Liver (tissue), 9 donors: ENCODE results near the gene TRAK2. TPM values are rescaled to one million over a fixed set of nuclear protein-coding genes. Genes with fewer than 3 reads are reported as not detected.
A peak's percentile ranks its signal among the peaks of the same experiment; 100 is the strongest.

Source experiments
- DNase-seq: peaks from one replicate; pipeline ENCODE4 v3.0.0-alpha.2; 2017; ENCODE audit warnings: low spot score
- H3K27ac ChIP-seq, 2 donors: one replicate each; pipeline ENCODE4 v1.7.0; 2013; ENCODE audit warnings: inconsistent platforms in 2 of 2, low read length in 2 of 2, control low read depth in 1 of 2, low read depth in 1 of 2, mild to moderate bottlenecking in 1 of 2
- H3K27me3 ChIP-seq, 4 donors: one replicate each; pipeline versions ENCODE4 v1.6.1 to v1.7.0; 2013; ENCODE audit warnings: low read length in 3 of 4, inconsistent platforms in 1 of 4, mild to moderate bottlenecking in 1 of 4, moderate library complexity in 1 of 4; ENCODE audit not compliant: control insufficient read depth in 4 of 4, insufficient read depth in 4 of 4
- H3K36me3 ChIP-seq, 4 donors: one replicate each; pipeline versions ENCODE4 v1.6.1 to v1.7.0; 2013; ENCODE audit warnings: low read length in 3 of 4, mild to moderate bottlenecking in 3 of 4, low read depth in 1 of 4, moderate library complexity in 1 of 4; ENCODE audit not compliant: control insufficient read depth in 4 of 4, insufficient read depth in 3 of 4
- H3K4me1 ChIP-seq, 4 donors: one replicate each; pipeline versions ENCODE4 v1.6.1 to v1.7.0; 2013; ENCODE audit warnings: low read length in 3 of 4, mild to moderate bottlenecking in 3 of 4, moderate library complexity in 1 of 4; ENCODE audit not compliant: control insufficient read depth in 4 of 4, insufficient read depth in 4 of 4
- H3K4me3 ChIP-seq, 3 donors: one replicate each; pipeline versions ENCODE4 v1.6.1 to v1.7.0; 2013; ENCODE audit warnings: low read length in 3 of 3, control low read depth in 1 of 3, low read depth in 1 of 3, mild to moderate bottlenecking in 1 of 3
- H3K9ac ChIP-seq, 2 donors: one replicate each; pipeline ENCODE4 v1.7.0; 2013; ENCODE audit warnings: low read length in 2 of 2, mild to moderate bottlenecking in 2 of 2, moderate library complexity in 2 of 2, control low read depth in 1 of 2, low read depth in 1 of 2
- H3K9me3 ChIP-seq, 4 donors: one replicate each; pipeline versions ENCODE4 v1.6.1 to v1.7.0; 2013; ENCODE audit warnings: low read length in 3 of 4; ENCODE audit not compliant: control insufficient read depth in 4 of 4
- EGR1 ChIP-seq, 2 donors: IDR thresholded peaks; 2 replicates each; pipeline ENCODE4 v1.6.1; 2016 to 2018; ENCODE audit warnings: antibody characterized with exemption in 2 of 2, low read depth in 2 of 2
- FOXA2 ChIP-seq: IDR thresholded peaks from 2 replicates; pipeline ENCODE4 v1.6.1; 2016; ENCODE audit warnings: antibody characterized with exemption
- GABPA ChIP-seq, 2 donors: IDR thresholded peaks in 1 of 2; conservative IDR thresholded peaks in 1 of 2; 2 replicates each; pipeline ENCODE4 v1.6.1; 2016; ENCODE audit warnings: antibody characterized with exemption in 2 of 2, mild to moderate bottlenecking in 1 of 2, moderate library complexity in 1 of 2
- HNF4A ChIP-seq, 2 donors: conservative IDR thresholded peaks; 2 replicates each; pipeline ENCODE4 v1.6.1; 2016; ENCODE audit warnings: antibody characterized with exemption in 2 of 2, mild to moderate bottlenecking in 2 of 2
- HNF4G ChIP-seq: IDR thresholded peaks from 2 replicates; pipeline ENCODE4 v1.6.1; 2016; ENCODE audit warnings: antibody characterized with exemption
- JUND ChIP-seq, 2 donors: IDR thresholded peaks; 2 replicates each; pipeline ENCODE4 v1.6.1; 2016; ENCODE audit warnings: antibody characterized with exemption in 2 of 2
- NR2F2 ChIP-seq: IDR thresholded peaks from 2 replicates; pipeline ENCODE4 v1.6.1; 2016; ENCODE audit warnings: antibody characterized with exemption
- RAD21 ChIP-seq, 2 donors: IDR thresholded peaks; 2 replicates each; pipeline ENCODE4 v1.6.1; 2016; ENCODE audit warnings: antibody characterized with exemption in 2 of 2, mild to moderate bottlenecking in 2 of 2
- RXRA ChIP-seq, 2 donors: IDR thresholded peaks; 2 replicates each; pipeline ENCODE4 v1.6.1; 2017 to 2018; ENCODE audit warnings: antibody characterized with exemption in 2 of 2, mild to moderate bottlenecking in 1 of 2
- SP1 ChIP-seq: IDR thresholded peaks from 2 replicates; pipeline ENCODE4 v1.6.1; 2018; ENCODE audit warnings: antibody characterized with exemption, mild to moderate bottlenecking
- TAF1 ChIP-seq: conservative IDR thresholded peaks from 2 replicates; pipeline ENCODE4 v1.6.1; 2016; ENCODE audit warnings: antibody characterized with exemption, mild to moderate bottlenecking
- YY1 ChIP-seq: IDR thresholded peaks from 2 replicates; pipeline ENCODE4 v1.6.1; 2016; ENCODE audit warnings: antibody characterized with exemption, mild to moderate bottlenecking
- WGBS: extraction: QIAGEN DNeasy Blood & Tissue Kit; methylation state at CpG from one replicate; pipeline ENCODE4 v1.1.7; 2013; 5-methylcytosine and 5-hydroxymethylcytosine counted together
- polyA plus RNA-seq, 2 donors: library from polyadenylated mRNA; stranded (reverse) in 1 of 2; unstranded in 1 of 2; fragments of 200-250 nt in 1 of 2; fragments of >200 nt in 1 of 2; fragmentation: Nextera tagmentation in 1 of 2; extraction: Ambion mirVana in 1 of 2; gene quantifications; one replicate each; pipeline versions ENCODE4 v1.2.1 to v1.2.3, GENCODE V29; 2013 to 2015
- total RNA-seq, 2 donors: library from RNA; depleted of rRNA; stranded (reverse); fragments of >200 nt; gene quantifications; one replicate each; pipeline ENCODE4 v1.2.3, GENCODE V29; 2014
- TF ChIP-seq, protein P1 (sequence below): fragments of 150-350 bp; IDR thresholded peaks from 2 replicates; pipeline ENCODE4 v1.5.1; 2017; ENCODE audit warnings: improper control_type of control experiment, low read depth, low read length; ENCODE audit not compliant: missing input control
- TF ChIP-seq, protein P2 (sequence below): IDR thresholded peaks from 2 replicates; pipeline ENCODE4 v1.6.1; 2016; ENCODE audit warnings: antibody characterized with exemption
- donor health status: healthy.
- donor health status: healthy.
- donor health status: healthy.
- donor health status: healthy.
- donor health status: healthy.

TRAK2 gene
- total and polyA plus RNA-seq, 4 donors = 6.1 to 207 (median 12.4) TPM

DNA sequence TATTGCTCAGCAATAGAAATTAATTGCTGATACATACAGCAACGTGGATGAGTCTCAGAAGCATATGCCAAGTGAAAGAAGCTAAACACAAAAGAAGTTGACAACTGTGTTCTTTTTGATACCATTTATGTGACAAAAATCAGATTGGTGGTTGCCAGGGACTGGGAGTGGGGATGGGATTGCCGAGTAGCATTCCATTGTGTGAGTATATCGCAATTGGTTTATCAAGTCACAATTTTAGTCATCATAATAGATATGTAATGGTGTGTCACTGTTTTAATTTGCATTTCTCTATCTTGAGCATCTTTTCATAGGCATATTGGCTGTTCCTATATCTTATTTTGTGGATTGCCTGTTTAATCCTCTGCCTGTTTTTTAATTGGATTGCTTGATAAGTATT, 21.2 kb upstream of the TRAK2 start:
- DNase-seq = no peak
- Histone ChIP-seq H3K4me3 (no peak overlapping the region), H3K9ac (no peak overlapping the region), H3K27ac (no peak overlapping the region), H3K9me3 (no peaks in the 10 kb centered on the region), H3K4me1 (no peaks in the 10 kb centered on the region), H3K27me3 (no peaks in the 10 kb centered on the region), H3K36me3 (peaks cover 3 to 73% (median 44%) of the 10 kb centered on the region in 4 donors)
- no peak for TF ChIP-seq SP1
- TF ChIP-seq GABPA (IDR thresholded peaks at IDR 0.05 in 1 of 2, conservative IDR thresholded peaks at IDR 0.05 in 1 of 2) = no peak
- TF ChIP-seq, protein P1, sequence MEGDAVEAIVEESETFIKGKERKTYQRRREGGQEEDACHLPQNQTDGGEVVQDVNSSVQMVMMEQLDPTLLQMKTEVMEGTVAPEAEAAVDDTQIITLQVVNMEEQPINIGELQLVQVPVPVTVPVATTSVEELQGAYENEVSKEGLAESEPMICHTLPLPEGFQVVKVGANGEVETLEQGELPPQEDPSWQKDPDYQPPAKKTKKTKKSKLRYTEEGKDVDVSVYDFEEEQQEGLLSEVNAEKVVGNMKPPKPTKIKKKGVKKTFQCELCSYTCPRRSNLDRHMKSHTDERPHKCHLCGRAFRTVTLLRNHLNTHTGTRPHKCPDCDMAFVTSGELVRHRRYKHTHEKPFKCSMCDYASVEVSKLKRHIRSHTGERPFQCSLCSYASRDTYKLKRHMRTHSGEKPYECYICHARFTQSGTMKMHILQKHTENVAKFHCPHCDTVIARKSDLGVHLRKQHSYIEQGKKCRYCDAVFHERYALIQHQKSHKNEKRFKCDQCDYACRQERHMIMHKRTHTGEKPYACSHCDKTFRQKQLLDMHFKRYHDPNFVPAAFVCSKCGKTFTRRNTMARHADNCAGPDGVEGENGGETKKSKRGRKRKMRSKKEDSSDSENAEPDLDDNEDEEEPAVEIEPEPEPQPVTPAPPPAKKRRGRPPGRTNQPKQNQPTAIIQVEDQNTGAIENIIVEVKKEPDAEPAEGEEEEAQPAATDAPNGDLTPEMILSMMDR = no peak
- TF ChIP-seq NR2F2 = no peak
- no peak for TF ChIP-seq YY1
- TF ChIP-seq HNF4G = no peak
- TF ChIP-seq JUND (IDR thresholded peaks at IDR 0.05) = no peak
- TF ChIP-seq, protein P2, sequence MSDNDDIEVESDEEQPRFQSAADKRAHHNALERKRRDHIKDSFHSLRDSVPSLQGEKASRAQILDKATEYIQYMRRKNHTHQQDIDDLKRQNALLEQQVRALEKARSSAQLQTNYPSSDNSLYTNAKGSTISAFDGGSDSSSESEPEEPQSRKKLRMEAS = no peak
- TF ChIP-seq HNF4A (conservative IDR thresholded peaks at IDR 0.05) = no peak
- TF ChIP-seq TAF1 = no peak
- TF ChIP-seq RXRA (IDR thresholded peaks at IDR 0.05) = no peak
- no peak for TF ChIP-seq FOXA2
- 93% methylated on average over 3 of the region's 3 CpGs for WGBS

DNA sequence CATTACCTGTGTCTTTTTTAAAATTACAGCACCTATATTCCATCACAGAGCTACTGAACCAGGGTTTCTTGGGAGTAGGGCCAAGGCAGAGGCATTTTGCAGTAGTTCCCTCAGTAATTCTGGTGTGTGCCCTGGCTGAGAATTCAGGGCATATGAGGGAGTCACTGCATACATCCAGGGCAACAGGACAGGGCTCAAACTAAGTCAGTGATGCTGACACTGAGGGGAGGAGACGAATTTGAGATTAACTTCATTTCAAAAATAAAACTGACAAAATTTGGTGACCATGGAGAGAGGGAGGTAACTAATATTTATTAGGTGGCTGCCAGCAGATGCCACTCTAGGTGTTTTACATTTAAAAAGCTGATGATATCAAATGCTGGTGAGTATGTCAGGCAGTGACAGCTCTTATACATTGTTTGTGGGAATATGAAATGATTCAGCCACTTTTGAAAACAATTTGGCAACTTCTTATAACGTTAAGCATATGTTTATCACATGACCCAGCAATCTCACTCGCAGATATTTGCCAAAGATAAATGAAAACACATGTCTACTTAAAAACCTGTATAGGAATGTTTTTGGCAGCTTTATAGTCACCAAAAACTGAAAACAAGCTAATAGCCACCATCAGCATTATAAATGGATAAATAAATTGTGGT, 20.6 kb upstream of the TRAK2 start:
- H3K27ac ChIP-seq = no peak overlapping the region
- DNase-seq = no peak
- WGBS = 86% methylated on average over 3 of the region's 3 CpGs
- no peak overlapping the region for H3K9ac ChIP-seq
- H3K4me1 ChIP-seq = no peaks in the 10 kb centered on the region
- no peak for TF ChIP-seq NR2F2
- no peak for TF ChIP-seq GABPA (IDR thresholded peaks at IDR 0.05 in 1 of 2, conservative IDR thresholded peaks at IDR 0.05 in 1 of 2)
- H3K36me3 ChIP-seq = peaks cover 3 to 78% (median 48%) of the 10 kb centered on the region in 4 donors
- H3K27me3 ChIP-seq = no peaks in the 10 kb centered on the region
- H3K9me3 ChIP-seq = no peaks in the 10 kb centered on the region
- no peak overlapping the region for H3K4me3 ChIP-seq

DNA sequence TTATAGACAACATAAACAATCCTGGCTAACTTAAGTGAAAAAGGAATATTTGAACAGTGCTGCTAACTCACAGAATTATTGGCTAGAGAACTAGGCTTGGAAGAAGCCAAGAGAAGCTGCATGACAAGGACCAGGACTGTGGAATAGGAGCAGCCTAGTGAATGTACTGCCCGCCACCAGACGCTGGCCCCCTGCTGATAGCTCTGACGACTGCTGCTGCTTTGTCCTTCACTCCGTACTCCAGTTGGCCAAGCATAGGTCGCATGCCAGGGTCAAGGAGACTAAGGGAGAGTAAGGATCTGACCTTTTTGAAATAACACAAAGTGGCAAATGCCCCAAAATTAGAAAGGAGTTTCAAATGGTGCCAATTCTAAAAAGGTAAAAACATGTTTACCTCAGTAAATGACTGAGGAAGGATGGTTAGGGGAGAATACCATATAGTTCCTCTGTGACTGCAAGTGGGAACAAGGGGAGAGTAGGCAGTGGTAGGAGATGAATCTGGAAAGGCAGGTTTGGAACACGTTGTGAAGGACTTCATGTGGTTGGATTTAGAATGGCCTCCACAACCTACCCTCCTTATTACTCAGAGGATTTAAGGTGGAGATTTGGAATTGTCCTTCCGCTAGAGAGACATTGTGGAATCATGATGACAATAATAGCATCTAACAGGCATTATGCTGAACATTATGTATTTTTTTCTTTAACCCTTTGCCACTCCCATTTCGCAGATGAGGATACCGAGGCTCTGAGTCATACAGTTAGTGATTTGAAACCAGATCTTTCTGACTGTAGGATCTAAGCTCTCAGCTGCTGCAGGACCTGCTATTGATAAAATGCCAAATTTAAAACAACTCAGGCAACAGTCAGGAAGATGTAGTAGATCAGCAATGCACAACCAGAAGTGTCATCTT, 19.8 kb upstream of the TRAK2 start:
- no peak overlapping the region for H3K27ac ChIP-seq
- peaks cover 3 to 79% (median 47%) of the 10 kb centered on the region in 4 donors for H3K36me3 ChIP-seq
- DNase-seq = no peak
- no peaks in the 10 kb centered on the region for H3K4me1 ChIP-seq
- TF ChIP-seq EGR1 (IDR thresholded peaks at IDR 0.05; ENCODE audit: low read depth in 2 of 2) (no peak), RAD21 (IDR thresholded peaks at IDR 0.05) (peak in 1 of 2 donors; percentile 5)
- TF ChIP-seq, protein P2 = no peak
- no peak overlapping the region for H3K9ac ChIP-seq
- no peaks in the 10 kb centered on the region for H3K9me3 ChIP-seq
- H3K4me3 ChIP-seq = no peak overlapping the region
- whole genome bisulfite sequencing = 93% methylated on average over 9 of the region's 9 CpGs
- H3K27me3 ChIP-seq = no peaks in the 10 kb centered on the region
